SK-N-SH treated with all-trans-retinoic acid at 6 μM for 48 hours (cell line): ENCODE results near the gene CNTNAP2.
A peak's percentile ranks its signal among the peaks of the same experiment; 100 is the strongest.

Experiments
- ATAC-seq: fragments of 200-7000 bp; cut with Tn5 transposase; 3 replicates; pipeline ENCODE4 v1.9.1; 2020; ENCODE audit warnings: mild to moderate bottlenecking, moderate library complexity
- ARNTL ChIP-seq: fragments of 450-650 bp; formaldehyde crosslinking; IDR thresholded peaks from 2 replicates; pipeline ENCODE4 v1.5.0; 2020; ENCODE audit warnings: low read depth, mild to moderate bottlenecking, moderate library complexity, borderline replicate concordance
- BACH2 ChIP-seq: fragments of 250-450 bp; sonication (Bioruptor Pico); IDR thresholded peaks from 2 replicates; pipeline ENCODE4 v1.9.0; 2021; ENCODE audit warnings: mild to moderate bottlenecking, borderline replicate concordance
- ESRRG ChIP-seq: fragments of 250-450 bp; sonication (Bioruptor Pico); IDR thresholded peaks from 2 replicates; pipeline ENCODE4 v1.6.1; 2021; ENCODE audit warnings: mild to moderate bottlenecking
- ISL1 ChIP-seq: fragments of 250-450 bp; sonication (Bioruptor Pico); IDR thresholded peaks from 2 replicates; pipeline ENCODE4 v2.1.2; 2022; ENCODE audit warnings: mild to moderate bottlenecking, moderate library complexity
- OSR1 ChIP-seq: fragments of 250-450 bp; sonication (Bioruptor Pico); IDR thresholded peaks from 2 replicates; pipeline ENCODE4 v1.8.0; 2022; ENCODE audit warnings: moderate library complexity, mild to moderate bottlenecking, inconsistent platforms
- PPARA ChIP-seq: fragments of 250-450 bp; sonication (Bioruptor Pico); IDR thresholded peaks from 2 replicates; pipeline ENCODE4 v1.5.0; 2020; ENCODE audit warnings: mild to moderate bottlenecking, borderline replicate concordance
- RARB ChIP-seq: fragments of 250-450 bp; sonication (Bioruptor Pico); IDR thresholded peaks from 2 replicates; pipeline ENCODE4 v1.8.0; 2021; ENCODE audit warnings: mild to moderate bottlenecking, moderate library complexity
- SNAI2 ChIP-seq: fragments of 250-450 bp; sonication (Bioruptor Pico); IDR thresholded peaks from 2 replicates; pipeline ENCODE4 v1.5.0; 2020; ENCODE audit warnings: mild to moderate bottlenecking, moderate library complexity
- TCF4 ChIP-seq: fragments of 250-450 bp; sonication (Bioruptor Pico); IDR thresholded peaks from 2 replicates; pipeline ENCODE4 v1.8.0; 2021; ENCODE audit warnings: mild to moderate bottlenecking, moderate library complexity, borderline replicate concordance
- TOX ChIP-seq: fragments of 250-450 bp; sonication (Bioruptor Pico); IDR thresholded peaks from 2 replicates; pipeline ENCODE4 v1.8.0; 2021; ENCODE audit warnings: mild to moderate bottlenecking, moderate library complexity, borderline replicate concordance
- ZC3H10 ChIP-seq: fragments of 250-450 bp; sonication (Bioruptor Pico); IDR thresholded peaks from 2 replicates; pipeline ENCODE4 v1.5.1; 2021; ENCODE audit warnings: mild to moderate bottlenecking, moderate library complexity
- ZFP3 ChIP-seq: fragments of 250-450 bp; sonication (Bioruptor Pico); IDR thresholded peaks from 2 replicates; pipeline ENCODE4 v1.5.0; 2020; ENCODE audit warnings: mild to moderate bottlenecking, moderate library complexity
- ZNF565 ChIP-seq: fragments of 450-650 bp; formaldehyde crosslinking; conservative IDR thresholded peaks from 2 replicates; pipeline ENCODE4 v1.5.0; 2020; ENCODE audit warnings: low read depth, mild to moderate bottlenecking, moderate library complexity
- ZNF70 ChIP-seq: fragments of 450-650 bp; formaldehyde crosslinking; IDR thresholded peaks from 2 replicates; pipeline ENCODE4 v1.5.0; 2020; ENCODE audit warnings: mild to moderate bottlenecking, moderate library complexity
- ZNF8 ChIP-seq: fragments of 450-650 bp; formaldehyde crosslinking; IDR thresholded peaks from 2 replicates; pipeline ENCODE4 v1.5.0; 2020; ENCODE audit warnings: mild to moderate bottlenecking, moderate library complexity
- TF ChIP-seq, protein P1 (sequence below): fragments of 250-450 bp; sonication (Bioruptor Pico); IDR thresholded peaks from 2 replicates; pipeline ENCODE4 v1.5.0; 2020; ENCODE audit warnings: mild to moderate bottlenecking, moderate library complexity
- TF ChIP-seq, protein P2 (sequence below): fragments of 250-450 bp; sonication (Bioruptor Pico); IDR thresholded peaks from 2 replicates; pipeline ENCODE4 v1.8.0; 2021; ENCODE audit warnings: low read depth, mild to moderate bottlenecking, moderate library complexity, borderline replicate concordance
- TF ChIP-seq, protein P3 (sequence below): fragments of 250-450 bp; sonication (Bioruptor Pico); IDR thresholded peaks from 2 replicates; pipeline ENCODE4 v1.5.1; 2021; ENCODE audit warnings: mild to moderate bottlenecking, moderate library complexity
- TF ChIP-seq, protein P4 (sequence below): fragments of 250-450 bp; sonication (Bioruptor Pico); IDR thresholded peaks from 2 replicates; pipeline ENCODE4 v1.8.0; 2020; ENCODE audit warnings: mild to moderate bottlenecking, moderate library complexity, borderline replicate concordance
- TF ChIP-seq, protein P5 (sequence below): fragments of 250-450 bp; sonication (Bioruptor Pico); IDR thresholded peaks from 2 replicates; pipeline ENCODE4 v1.5.1; 2020; ENCODE audit warnings: low read depth, mild to moderate bottlenecking, moderate library complexity

Gene CNTNAP2

DNA sequence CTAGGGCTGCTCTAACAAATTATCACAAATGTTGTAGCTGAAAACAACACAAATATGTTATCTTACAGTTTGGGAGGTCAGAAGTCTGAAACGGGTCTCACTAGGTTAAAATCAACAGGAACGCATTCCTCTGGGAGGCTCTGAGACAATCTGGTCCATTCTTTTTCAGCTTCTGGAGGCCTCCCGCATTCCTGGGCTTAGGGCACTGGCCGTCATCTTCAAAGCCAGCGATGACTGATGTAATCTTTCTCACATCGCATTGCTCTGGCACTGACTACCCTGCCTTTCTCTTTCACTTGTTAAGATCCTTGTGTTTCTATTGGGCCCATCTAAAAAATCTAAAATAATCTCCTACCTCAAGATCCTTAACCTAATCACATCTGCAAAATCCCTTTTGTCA lies 1402.5 kb downstream of the CNTNAP2 start:
- no peak for ATAC-seq
- TF ChIP-seq ZC3H10 (CRISPR knock-in tag) = no peak
- TF ChIP-seq ISL1 (CRISPR knock-in tag) = peak; percentile 32; the same call in 1 of the 2 replicates

DNA sequence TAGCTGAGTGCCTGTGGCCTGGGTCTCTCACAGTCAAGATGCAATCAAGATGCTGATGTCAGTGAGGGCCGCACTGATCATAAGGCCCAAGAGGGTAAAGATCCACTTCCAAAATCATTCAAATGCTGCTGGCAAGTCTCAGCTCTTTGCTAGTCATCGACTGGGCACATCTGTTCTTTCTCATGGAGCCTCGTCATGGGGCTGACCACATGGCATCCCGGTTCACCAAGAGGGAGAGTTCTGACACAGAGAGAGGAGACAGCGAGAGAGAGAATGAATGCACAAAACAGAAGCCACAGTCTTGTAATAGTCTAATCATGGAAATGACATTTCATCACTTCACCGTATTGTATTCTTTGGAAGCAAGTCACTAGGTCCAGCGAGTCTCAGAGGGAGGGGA lies 1406.5 kb downstream of the CNTNAP2 start:
- TF ChIP-seq ISL1 (CRISPR knock-in tag) (no peak), RARB (no peak), TCF4 (CRISPR knock-in tag) (no peak), ARNTL (CRISPR knock-in tag) (no peak), ZFP3 (CRISPR knock-in tag) (no peak), ESRRG (CRISPR knock-in tag) (no peak), ZNF8 (CRISPR knock-in tag) (no peak), OSR1 (CRISPR knock-in tag) (no peak), SNAI2 (CRISPR knock-in tag) (no peak), ZNF70 (CRISPR knock-in tag) (no peak), PPARA (CRISPR knock-in tag) (no peak)
- TF ChIP-seq, protein P1, sequence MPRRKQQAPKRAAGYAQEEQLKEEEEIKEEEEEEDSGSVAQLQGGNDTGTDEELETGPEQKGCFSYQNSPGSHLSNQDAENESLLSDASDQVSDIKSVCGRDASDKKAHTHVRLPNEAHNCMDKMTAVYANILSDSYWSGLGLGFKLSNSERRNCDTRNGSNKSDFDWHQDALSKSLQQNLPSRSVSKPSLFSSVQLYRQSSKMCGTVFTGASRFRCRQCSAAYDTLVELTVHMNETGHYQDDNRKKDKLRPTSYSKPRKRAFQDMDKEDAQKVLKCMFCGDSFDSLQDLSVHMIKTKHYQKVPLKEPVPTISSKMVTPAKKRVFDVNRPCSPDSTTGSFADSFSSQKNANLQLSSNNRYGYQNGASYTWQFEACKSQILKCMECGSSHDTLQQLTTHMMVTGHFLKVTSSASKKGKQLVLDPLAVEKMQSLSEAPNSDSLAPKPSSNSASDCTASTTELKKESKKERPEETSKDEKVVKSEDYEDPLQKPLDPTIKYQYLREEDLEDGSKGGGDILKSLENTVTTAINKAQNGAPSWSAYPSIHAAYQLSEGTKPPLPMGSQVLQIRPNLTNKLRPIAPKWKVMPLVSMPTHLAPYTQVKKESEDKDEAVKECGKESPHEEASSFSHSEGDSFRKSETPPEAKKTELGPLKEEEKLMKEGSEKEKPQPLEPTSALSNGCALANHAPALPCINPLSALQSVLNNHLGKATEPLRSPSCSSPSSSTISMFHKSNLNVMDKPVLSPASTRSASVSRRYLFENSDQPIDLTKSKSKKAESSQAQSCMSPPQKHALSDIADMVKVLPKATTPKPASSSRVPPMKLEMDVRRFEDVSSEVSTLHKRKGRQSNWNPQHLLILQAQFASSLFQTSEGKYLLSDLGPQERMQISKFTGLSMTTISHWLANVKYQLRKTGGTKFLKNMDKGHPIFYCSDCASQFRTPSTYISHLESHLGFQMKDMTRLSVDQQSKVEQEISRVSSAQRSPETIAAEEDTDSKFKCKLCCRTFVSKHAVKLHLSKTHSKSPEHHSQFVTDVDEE (CRISPR knock-in tag) = no peak
- TF ChIP-seq, protein P2, sequence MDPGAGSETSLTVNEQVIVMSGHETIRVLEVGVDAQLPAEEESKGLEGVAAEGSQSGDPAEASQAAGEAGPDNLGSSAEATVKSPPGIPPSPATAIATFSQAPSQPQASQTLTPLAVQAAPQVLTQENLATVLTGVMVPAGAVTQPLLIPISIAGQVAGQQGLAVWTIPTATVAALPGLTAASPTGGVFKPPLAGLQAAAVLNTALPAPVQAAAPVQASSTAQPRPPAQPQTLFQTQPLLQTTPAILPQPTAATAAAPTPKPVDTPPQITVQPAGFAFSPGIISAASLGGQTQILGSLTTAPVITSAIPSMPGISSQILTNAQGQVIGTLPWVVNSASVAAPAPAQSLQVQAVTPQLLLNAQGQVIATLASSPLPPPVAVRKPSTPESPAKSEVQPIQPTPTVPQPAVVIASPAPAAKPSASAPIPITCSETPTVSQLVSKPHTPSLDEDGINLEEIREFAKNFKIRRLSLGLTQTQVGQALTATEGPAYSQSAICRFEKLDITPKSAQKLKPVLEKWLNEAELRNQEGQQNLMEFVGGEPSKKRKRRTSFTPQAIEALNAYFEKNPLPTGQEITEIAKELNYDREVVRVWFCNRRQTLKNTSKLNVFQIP (CRISPR knock-in tag) = no peak
- TF ChIP-seq, protein P3, sequence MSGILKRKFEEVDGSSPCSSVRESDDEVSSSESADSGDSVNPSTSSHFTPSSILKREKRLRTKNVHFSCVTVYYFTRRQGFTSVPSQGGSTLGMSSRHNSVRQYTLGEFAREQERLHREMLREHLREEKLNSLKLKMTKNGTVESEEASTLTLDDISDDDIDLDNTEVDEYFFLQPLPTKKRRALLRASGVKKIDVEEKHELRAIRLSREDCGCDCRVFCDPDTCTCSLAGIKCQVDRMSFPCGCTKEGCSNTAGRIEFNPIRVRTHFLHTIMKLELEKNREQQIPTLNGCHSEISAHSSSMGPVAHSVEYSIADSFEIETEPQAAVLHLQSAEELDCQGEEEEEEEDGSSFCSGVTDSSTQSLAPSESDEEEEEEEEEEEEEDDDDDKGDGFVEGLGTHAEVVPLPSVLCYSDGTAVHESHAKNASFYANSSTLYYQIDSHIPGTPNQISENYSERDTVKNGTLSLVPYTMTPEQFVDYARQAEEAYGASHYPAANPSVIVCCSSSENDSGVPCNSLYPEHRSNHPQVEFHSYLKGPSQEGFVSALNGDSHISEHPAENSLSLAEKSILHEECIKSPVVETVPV (CRISPR knock-in tag) = no peak
- TF ChIP-seq, protein P4, sequence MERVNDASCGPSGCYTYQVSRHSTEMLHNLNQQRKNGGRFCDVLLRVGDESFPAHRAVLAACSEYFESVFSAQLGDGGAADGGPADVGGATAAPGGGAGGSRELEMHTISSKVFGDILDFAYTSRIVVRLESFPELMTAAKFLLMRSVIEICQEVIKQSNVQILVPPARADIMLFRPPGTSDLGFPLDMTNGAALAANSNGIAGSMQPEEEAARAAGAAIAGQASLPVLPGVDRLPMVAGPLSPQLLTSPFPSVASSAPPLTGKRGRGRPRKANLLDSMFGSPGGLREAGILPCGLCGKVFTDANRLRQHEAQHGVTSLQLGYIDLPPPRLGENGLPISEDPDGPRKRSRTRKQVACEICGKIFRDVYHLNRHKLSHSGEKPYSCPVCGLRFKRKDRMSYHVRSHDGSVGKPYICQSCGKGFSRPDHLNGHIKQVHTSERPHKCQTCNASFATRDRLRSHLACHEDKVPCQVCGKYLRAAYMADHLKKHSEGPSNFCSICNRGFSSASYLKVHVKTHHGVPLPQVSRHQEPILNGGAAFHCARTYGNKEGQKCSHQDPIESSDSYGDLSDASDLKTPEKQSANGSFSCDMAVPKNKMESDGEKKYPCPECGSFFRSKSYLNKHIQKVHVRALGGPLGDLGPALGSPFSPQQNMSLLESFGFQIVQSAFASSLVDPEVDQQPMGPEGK (CRISPR knock-in tag) = no peak
- peak; percentile 49 for ATAC-seq

DNA sequence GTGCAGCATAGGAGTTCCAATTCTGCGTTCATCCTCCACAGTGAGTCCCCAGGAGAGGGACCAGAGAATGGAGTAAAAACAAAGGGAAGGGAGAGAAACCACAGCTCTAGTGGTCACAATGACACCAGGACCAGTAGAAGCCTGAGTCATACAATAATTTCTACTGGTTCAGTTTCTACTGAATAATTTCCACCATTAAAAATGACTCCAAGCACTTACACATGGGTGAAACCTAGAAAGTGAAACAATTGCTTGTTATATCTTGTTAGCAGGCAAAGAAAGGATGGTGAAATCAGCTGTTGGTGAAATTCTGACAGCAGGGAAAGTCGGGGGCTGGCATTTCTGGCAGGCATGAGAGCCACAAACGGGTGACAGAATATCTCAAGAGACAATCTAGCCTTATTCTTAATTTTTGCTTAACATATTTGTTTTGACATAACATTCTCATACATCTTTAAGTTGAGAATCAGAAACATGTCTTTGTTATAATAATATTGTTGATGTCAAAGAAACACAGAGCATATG lies 1408.2 kb downstream of the CNTNAP2 start:
- no peak for TF ChIP-seq BACH2 (CRISPR knock-in tag)
- TF ChIP-seq ARNTL (CRISPR knock-in tag) = no peak
- no peak; the same call in none of the 2 replicates for TF ChIP-seq ISL1 (CRISPR knock-in tag)
- ATAC-seq = no peak

DNA sequence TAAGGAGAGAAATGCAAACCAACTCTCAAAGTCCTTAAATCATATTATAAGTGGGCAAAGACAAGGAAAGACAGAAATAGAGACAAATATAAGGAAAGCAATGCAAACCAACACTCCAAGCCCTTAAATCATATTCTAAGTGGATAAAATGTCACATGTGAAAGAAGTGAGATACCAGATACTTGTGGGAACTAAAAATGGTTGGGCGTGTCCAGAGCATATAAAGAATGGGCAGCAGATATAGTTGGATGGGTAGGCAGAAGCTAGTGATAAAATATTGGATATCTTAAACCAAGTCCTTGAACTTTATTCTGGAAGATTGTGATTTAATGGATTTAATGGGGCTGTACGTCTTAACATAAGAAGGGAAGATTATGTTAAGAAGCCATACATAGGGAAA lies 1408.7 kb downstream of the CNTNAP2 start:
- ATAC-seq = no peak
- TF ChIP-seq TOX (no peak), PPARA (CRISPR knock-in tag) (no peak), ZNF565 (CRISPR knock-in tag) (no peak), ZFP3 (CRISPR knock-in tag) (no peak), ARNTL (CRISPR knock-in tag) (no peak), ZNF70 (CRISPR knock-in tag) (no peak), ESRRG (CRISPR knock-in tag) (no peak), TCF4 (CRISPR knock-in tag) (no peak)
- TF ChIP-seq, protein P5, sequence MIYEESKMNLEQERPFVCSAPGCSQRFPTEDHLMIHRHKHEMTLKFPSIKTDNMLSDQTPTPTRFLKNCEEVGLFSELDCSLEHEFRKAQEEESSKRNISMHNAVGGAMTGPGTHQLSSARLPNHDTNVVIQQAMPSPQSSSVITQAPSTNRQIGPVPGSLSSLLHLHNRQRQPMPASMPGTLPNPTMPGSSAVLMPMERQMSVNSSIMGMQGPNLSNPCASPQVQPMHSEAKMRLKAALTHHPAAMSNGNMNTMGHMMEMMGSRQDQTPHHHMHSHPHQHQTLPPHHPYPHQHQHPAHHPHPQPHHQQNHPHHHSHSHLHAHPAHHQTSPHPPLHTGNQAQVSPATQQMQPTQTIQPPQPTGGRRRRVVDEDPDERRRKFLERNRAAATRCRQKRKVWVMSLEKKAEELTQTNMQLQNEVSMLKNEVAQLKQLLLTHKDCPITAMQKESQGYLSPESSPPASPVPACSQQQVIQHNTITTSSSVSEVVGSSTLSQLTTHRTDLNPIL (CRISPR knock-in tag) = no peak
